IPS-18c (cell line): ENCODE data around the gene NKPD1.
A peak's percentile ranks its signal among the peaks of the same experiment; 100 is the strongest.

Experiments used
- H3K4me3 ChIP-seq: 2 replicates; pipeline ENCODE4 v1.7.0; 2013; ENCODE audit warnings: low read depth, mild to moderate bottlenecking, low read length, moderate library complexity; ENCODE audit not compliant: insufficient read depth
- H3K9me3 ChIP-seq: one replicate; pipeline ENCODE4 v1.6.1; 2013; ENCODE audit warnings: mild to moderate bottlenecking, low read length, moderate library complexity; ENCODE audit not compliant: control insufficient read depth, insufficient read depth

The NKPD1 gene

DNA sequence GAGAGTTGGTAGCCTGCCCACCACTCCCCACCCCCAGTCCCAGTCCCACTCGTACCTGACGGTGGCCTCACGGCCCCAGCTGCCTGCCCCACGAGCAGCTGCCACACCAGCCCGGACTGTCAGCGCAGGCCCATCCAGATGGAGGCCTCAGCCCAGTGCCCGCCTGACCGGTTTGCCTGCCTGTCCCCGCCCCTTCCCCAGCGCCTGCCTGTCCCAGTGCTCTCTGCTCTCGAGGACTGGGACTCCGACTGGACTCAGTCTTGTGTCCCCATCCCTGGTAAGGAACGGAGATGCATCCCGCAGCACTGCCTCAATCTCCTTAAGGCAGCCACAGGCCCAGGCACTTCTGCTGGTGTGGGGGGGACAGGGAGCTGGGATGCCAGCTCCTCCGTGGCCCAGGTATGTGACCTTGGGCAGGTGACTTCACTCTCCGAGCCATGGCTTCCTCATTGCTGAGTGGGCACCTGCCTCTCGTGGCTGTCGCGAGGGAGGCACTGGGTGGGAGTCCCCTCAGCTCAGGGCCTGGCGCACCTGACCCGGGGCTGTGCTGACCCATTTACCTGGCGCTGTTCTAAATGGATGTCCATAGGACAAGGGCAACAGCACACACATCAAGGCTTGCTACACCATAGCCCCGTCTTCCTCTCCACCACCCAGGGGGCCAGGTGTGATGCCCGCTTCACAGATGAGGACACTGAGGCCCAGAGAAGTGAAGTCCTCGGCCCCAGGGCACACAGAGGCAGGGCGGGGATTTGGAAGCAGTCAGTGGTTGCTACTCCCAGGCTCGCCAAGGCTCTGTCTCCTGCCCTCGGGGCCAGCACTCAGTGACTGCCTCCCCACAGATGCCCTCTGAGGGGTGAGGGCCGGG, at the start of gene NKPD1:
TSS of gene NKPD1 (minus strand) at position 113 of the 868 bp plus-strand sequence. CDS start 832 bp downstream, outside the sequence.
- no peaks in the 10 kb centered on the region for H3K9me3 ChIP-seq
- H3K4me3 ChIP-seq: no peak within 1 kb of the TSS; the same call in 1 of the 2 replicates

GRCh38 chr19:45206328-45206727, 45.5 kb upstream of the NKPD1 start:
- no peak overlapping the region for H3K4me3 ChIP-seq
- H3K9me3 ChIP-seq: no peaks in the 10 kb centered on the region

GRCh38 chr19:45205810-45206209, 45.0 kb upstream of the NKPD1 start:
- Histone ChIP-seq H3K4me3 (no peak overlapping the region), H3K9me3 (no peaks in the 10 kb centered on the region)

- no peak overlapping the region for H3K4me3 ChIP-seq
- H3K9me3 ChIP-seq: no peaks in the 10 kb centered on the region
Measured at GRCh38 chr19:45202637-45203036, 41.9 kb upstream of the NKPD1 start.

DNA sequence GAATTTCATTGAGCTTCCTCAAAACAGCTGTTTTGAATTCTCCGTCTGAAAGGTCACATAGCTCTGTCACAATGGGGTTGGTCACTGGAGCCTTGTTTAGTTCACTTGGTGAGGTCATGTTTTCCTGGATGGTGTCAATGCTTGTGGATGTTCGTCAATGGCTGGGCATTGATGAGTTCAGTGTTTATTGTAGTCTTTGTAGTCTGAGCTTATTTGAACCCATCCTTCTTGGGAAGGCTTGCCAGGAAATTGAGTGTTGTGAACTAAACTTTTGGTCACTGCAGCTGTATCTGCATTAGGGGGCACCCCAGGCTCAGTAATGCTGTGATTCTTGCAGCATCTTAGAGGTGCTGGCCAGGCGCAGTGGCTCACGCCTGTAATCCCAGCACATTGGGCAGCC, 39.8 kb upstream of the NKPD1 start:
- H3K9me3 ChIP-seq: no peaks in the 10 kb centered on the region
- no peak overlapping the region for H3K4me3 ChIP-seq

- Histone ChIP-seq H3K9me3 (no peaks in the 10 kb centered on the region), H3K4me3 (no peak overlapping the region)
Measured at GRCh38 chr19:45195764-45196163, 35.0 kb upstream of the NKPD1 start.

- no peaks in the 10 kb centered on the region for H3K9me3 ChIP-seq
- no peak overlapping the region for H3K4me3 ChIP-seq
Measured at GRCh38 chr19:45191375-45191774, 30.6 kb upstream of the NKPD1 start.

DNA sequence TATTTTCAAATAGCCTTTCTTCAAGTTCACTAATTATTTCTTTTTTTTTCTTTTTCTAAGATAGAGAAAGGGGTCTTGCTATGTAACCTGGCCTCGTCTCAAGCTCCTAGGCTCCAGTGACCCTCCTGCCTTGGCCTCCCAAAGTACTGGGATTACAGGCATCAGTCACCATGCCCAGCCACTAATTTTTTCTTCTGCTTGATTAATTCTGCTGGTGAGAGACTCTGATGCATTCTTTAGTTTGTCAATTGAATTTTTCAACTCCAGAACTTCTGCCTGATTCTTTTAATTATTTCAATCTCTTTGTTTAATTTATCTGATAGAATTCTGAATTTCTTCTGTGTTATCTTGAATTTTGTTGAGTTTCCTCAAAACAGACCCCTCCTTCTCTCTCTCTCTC, 29.2 kb upstream of the NKPD1 start:
- H3K9me3 ChIP-seq: no peaks in the 10 kb centered on the region

DNA sequence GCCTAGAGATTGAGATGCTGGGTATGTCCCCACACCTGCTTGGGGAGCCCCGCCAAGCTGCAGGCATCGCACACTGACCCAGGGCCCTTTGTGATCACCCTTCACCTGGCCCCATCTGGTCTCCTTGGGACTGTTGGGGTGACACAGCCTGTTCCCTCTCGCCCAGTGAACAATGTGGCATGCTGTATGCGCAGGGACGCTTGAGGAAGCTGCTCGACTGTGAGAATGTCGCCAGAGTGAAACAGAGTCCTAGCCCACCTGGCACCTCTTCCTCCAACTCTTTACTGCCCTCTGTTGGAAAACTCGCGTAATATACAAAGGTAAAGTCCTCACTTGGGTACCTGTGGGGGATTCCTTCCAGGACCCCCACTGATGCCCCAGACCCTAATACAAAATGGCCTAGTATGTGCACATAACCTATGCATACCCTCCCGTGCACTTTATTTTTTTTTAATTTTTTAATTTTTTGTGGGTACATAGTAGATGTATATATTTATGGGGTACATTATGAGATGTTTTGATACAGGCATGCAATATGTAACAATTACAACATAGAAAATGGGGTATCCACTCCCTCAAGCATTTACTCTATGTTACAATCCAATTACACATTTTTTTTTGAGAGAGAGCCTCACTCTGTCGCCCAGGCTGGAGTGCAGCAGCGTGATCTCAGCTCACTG, 26.8 kb upstream of the NKPD1 start:
- Histone ChIP-seq H3K9me3 (no peaks in the 10 kb centered on the region), H3K4me3 (no peak overlapping the region)

More for the DNA sequence above, 29.2 kb upstream of the NKPD1 start:
- H3K4me3 ChIP-seq: no peak overlapping the region

DNA sequence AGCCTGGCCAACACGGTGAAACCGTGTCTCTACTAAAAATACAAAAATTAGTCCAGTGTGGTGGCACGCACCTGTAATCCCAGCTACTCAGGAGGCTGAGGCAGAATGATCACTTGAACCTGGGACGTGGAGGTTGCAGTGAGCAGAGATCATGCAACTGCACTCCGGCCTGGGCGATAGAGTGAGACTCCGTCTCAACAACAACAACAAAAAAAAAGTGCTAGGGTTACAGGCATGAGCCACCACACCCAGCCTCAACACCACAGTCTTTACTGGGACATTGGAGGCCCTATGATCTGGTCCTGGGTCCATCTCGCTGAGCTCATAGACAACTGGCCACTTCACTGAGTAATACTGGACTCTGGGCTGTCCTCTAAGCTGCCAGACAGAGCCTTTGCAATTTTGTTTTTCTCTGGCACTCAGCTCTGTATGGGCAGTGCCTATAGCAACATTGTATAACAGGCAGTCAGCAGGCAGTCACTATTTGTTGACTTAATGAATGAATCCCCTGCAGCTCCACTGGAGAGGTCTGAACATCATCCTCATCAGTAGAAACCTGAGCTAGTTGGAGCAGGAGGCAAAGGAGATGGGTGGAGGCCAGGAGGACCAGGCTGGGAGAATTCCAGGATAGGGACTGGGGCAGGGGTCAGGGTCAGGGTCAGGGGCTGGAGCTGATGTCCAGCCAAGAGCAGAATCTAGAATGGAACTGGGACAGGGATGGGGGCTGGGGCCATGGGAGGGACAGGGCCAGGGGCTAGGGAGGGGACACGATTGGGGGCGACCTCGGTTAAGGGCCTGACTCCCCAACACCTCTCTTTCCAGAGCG, 25.9 kb upstream of the NKPD1 start:
- Histone ChIP-seq H3K4me3 (no peak overlapping the region), H3K9me3 (no peaks in the 10 kb centered on the region)

DNA sequence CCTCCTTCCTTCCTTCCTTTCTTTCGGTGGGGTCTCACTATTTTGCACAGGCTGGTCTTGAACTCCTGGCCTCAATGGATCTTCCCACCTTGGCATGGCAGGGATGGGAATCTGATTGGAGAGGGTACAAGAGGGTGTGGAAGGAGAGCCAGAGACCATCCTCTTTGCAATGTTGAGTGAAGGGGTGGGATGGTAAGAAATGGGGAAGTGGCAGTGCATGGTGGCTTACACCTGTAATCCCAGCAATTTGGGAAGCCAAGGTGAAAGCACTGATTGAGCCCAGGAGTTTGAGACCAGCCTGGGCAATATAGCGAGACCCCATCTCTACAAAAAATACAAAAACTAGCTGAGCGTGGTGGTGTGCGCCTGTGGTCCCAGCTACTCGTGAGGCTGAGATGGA, 23.3 kb upstream of the NKPD1 start:
- Histone ChIP-seq H3K4me3 (no peak overlapping the region), H3K9me3 (no peaks in the 10 kb centered on the region)

GRCh38 chr19:45182758-45183157, 22.0 kb upstream of the NKPD1 start:
- Histone ChIP-seq H3K4me3 (no peak overlapping the region), H3K9me3 (no peaks in the 10 kb centered on the region)

- Histone ChIP-seq H3K4me3 (no peak overlapping the region), H3K9me3 (peaks cover 2% of the 10 kb centered on the region)
Measured at GRCh38 chr19:45180936-45181335, 20.2 kb upstream of the NKPD1 start.

DNA sequence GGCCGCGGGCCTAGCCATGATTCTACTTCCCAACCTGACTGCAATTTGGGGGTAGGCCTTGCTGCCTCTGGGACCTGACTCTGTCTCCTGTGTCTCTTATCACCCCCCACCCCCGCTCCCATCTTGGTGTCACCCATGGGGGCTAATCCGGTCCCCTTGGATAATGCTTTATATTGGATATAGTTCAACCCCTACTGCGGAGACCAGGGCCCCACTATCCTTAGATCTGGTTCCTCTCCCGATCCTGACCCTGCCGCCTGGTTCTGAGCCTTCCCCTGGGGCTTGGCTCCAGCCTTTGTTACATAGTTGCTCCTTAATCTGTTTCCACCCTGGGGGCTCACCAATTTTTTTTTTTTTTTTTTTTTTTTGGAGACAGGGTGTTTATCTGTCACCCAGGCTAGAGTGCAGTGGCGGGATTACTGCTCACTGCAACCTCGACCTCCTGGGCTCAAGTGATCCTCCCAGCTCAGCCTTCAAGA, 19.1 kb upstream of the NKPD1 start:
- peak overlapping the region; percentile 73 for H3K4me3 ChIP-seq
- H3K9me3 ChIP-seq: peaks cover 2% of the 10 kb centered on the region

DNA sequence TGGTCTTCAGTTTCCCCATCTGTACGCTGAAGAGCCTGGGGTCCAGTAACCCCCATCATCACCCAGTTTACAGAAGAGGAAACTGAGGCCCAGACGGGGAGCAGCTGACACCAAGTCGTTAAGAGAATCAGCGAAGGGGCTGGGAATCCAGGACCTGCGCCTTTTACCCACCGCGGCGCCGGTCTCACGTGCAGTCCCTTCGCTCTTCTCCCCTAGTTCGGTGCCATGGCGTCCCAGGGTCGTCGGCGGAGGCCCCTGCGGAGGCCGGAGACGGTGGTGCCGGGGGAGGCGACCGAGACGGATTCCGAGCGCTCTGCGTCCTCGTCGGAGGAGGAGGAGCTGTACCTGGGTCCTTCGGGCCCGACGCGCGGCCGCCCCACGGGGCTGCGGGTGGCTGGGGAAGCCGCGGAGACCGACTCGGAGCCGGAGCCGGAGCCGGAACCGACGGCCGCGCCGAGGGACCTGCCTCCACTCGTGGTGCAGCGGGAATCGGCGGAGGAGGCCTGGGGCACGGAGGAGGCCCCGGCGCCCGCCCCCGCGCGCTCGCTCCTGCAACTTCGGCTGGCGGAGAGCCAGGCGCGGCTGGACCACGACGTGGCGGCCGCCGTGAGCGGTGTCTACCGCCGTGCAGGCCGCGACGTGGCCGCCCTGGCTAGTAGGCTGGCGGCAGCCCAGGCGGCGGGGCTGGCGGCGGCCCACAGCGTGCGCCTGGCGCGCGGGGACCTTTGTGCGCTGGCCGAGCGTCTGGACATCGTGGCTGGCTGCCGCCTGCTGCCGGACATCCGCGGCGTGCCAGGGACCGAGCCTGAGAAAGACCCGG, 18.5 kb upstream of the NKPD1 start:
- peak overlapping the region; percentile 73 for H3K4me3 ChIP-seq

DNA sequence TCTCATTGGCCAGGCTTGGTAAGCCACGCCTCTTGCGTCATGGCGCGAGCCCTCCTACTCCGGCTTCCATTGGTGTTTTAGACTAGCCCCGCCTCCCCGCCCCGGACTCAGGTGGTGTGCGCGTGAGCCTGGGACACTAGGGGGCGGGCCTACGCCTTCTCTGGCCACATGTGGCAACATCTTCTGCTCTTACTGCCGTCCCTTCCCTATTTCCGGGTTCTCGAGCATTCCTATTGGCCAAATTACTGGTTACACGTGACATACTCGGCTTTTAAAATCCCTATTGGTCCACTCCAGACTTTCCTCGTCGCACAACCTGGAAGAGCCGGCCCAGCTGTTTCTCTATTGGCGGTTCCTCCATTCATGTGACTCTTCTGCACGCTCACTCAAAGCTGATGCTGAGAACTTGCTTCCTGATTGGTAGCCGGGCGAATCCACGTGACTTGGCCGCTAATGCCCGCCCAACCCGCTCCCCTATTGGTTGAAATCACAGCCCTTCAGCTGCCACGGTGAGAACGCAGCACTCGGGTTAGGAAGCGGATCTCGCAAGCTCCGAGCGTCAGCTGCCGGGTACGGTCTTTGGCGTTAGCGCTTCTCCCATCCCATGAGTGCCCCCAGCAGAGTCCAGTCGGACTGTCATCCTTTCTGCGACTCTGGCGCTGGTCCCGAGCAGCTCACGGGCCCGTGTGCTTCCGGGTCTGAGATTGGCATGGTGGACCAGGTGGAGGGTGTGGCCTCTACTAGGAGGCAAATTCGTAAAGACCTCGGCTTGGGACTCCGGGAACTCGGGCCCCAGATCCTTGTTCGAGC, 17.7 kb upstream of the NKPD1 start, which contains the start of gene BLOC1S3:
TSS of gene BLOC1S3 (plus strand) at position 523 of the 810 bp plus-strand sequence. CDS start 513 bp downstream, outside the sequence.
- H3K9me3 ChIP-seq: peaks cover 2% of the 10 kb centered on the region
- peak within 1 kb of the TSS; percentile 96 for H3K4me3 ChIP-seq

More for the DNA sequence above, 18.5 kb upstream of the NKPD1 start:
- peaks cover 2% of the 10 kb centered on the region for H3K9me3 ChIP-seq
